Heart left ventricle (tissue), 13 donors: ENCODE measurements around the gene PIM2.

ENCODE experiments used
- POLR2A ChIP-seq, 2 donors: fragments of 450-650 bp; IDR thresholded peaks; one replicate each; pipeline ENCODE4 v1.6.1; 2017; ENCODE audit warnings: antibody characterized with exemption in 2 of 2, mild to moderate bottlenecking in 2 of 2, moderate library complexity in 2 of 2
- TF ChIP-seq, protein P1 (sequence below), 12 donors: fragments of 200-600 bp; sonication (generic) in 4 of 12; IDR thresholded peaks; one replicate each; pipeline versions ENCODE4 v1.5.0 to v1.8.0; 2018 to 2022; ENCODE audit warnings: antibody characterized with exemption in 12 of 12, mild to moderate bottlenecking in 5 of 12
- donor health status: ischemic (EF 13 %, LVEDD 7.1; RV severe dilation, severe dysfunction).
- donor health status: DM: no; HTN: yes; CAD: no.
- donor health status: DM: no; HTN: no; CAD: no.
- donor health status: ischemic (EF 25% LVEDD 6.9; RV normal size, moderate dysfunction).
- donor health status: ischemic (EF 25% LVEDD 5.7; RV mildly dilated, moderate dysfunction).
- donor health status: ischemic (EF 35%, LVEDD 5.7; RV mildly dilated, moderate dysfunction).
- donor health status: nonischemic (EF 11% LVEDD 7.7; RV severe dilation, severe dysfunction).
- donor health status: DM: yes; HTN: yes; CAD: no.
- donor health status: PGD.
- donor health status: ischemic (EF 29% LVEDD 5.4; RV normal size, mild dysfunction).
- donor health status: nonischemic (EF 23%, LVEDD 6.1; RV moderate dilation, normal function).

DNA sequence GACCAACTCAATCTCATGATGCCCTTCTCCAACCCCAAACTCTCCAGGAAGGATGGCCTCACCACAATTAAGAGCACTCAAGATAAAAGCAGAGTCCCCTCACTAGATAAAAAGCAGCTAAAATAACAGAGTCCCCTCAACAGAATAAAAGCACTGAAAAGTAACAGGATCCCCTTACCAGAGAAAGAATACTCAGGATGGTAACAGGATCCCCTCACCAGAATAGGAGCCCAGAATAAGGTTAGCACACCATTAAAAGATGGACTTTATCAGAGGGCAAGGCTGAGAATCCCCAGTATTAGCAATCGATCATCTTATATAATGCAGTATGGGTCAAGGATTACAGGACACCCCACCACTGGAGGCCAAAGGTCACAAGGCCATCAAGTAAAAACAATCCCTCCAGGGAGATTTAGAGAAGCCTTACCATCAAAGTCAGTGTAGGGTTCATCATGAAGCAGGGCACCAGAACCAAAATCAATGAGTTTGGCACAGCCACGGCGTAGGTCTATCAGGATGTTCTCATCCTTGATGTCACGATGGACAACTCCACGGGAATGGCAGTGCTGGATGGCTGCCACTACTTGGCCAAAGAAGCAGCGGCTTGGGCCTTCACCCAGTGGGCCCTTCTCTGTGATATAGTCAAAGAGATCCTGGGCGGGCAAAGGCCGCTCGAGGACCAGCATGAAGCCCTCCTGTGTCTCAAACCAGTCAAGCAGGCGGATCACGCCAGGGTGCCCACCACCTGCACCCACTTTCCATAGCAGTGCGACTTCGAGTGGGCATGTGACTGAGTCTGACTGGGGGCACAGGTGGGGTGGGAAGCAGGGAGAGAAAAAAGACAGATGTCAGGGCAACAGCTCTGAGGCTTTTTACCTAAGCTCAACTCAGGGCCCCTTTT lies 4.0 kb downstream of the PIM2 start:
- TF ChIP-seq, protein P1, sequence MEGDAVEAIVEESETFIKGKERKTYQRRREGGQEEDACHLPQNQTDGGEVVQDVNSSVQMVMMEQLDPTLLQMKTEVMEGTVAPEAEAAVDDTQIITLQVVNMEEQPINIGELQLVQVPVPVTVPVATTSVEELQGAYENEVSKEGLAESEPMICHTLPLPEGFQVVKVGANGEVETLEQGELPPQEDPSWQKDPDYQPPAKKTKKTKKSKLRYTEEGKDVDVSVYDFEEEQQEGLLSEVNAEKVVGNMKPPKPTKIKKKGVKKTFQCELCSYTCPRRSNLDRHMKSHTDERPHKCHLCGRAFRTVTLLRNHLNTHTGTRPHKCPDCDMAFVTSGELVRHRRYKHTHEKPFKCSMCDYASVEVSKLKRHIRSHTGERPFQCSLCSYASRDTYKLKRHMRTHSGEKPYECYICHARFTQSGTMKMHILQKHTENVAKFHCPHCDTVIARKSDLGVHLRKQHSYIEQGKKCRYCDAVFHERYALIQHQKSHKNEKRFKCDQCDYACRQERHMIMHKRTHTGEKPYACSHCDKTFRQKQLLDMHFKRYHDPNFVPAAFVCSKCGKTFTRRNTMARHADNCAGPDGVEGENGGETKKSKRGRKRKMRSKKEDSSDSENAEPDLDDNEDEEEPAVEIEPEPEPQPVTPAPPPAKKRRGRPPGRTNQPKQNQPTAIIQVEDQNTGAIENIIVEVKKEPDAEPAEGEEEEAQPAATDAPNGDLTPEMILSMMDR (IDR thresholded peaks at IDR 0.05): no peak
- no peak for TF ChIP-seq POLR2A (IDR thresholded peaks at IDR 0.05)
